Mesendoderm (in vitro differentiated cells): ENCODE data around the gene DOCK10.

Source experiments
- DNase-seq: peaks from one replicate; pipeline ENCODE4 v3.0.0; 2013
- H2AK5ac ChIP-seq: 2 replicates; pipeline ENCODE4 v1.6.1; 2013; ENCODE audit warnings: low read length, inconsistent platforms
- H2BK120ac ChIP-seq: 2 replicates; pipeline ENCODE4 v1.6.1; 2013; ENCODE audit warnings: low read depth, mild to moderate bottlenecking, low read length, moderate library complexity, mixed read lengths
- H2BK15ac ChIP-seq: replicated peaks from 2 replicates; pipeline ENCODE4 v1.6.1; 2013; ENCODE audit warnings: low read depth, mild to moderate bottlenecking, moderate library complexity
- H2BK5ac ChIP-seq: 2 replicates; pipeline ENCODE4 v1.6.1; 2013; ENCODE audit warnings: low read length, inconsistent platforms
- H3K18ac ChIP-seq: 2 replicates; pipeline ENCODE4 v1.6.1; 2013; ENCODE audit warnings: mild to moderate bottlenecking, low read length, mixed read lengths
- H3K23ac ChIP-seq: one replicate; pipeline ENCODE4 v1.6.1; 2013; ENCODE audit warnings: low read length
- H3K27ac ChIP-seq: 2 replicates; pipeline ENCODE4 v1.5.1; 2013; ENCODE audit warnings: low read depth, mild to moderate bottlenecking, inconsistent platforms, low read length, moderate library complexity
- H3K27me3 ChIP-seq: 2 replicates; pipeline ENCODE4 v1.6.1; 2013; ENCODE audit warnings: low read length, control low read depth, mild to moderate bottlenecking, inconsistent platforms; ENCODE audit not compliant: insufficient read depth, poor library complexity
- H3K36me3 ChIP-seq: 2 replicates; pipeline ENCODE4 v1.6.1; 2013; ENCODE audit warnings: low read length, inconsistent platforms; ENCODE audit not compliant: control insufficient read depth, insufficient read depth
- H3K4ac ChIP-seq: one replicate; pipeline ENCODE4 v1.6.1; 2013; ENCODE audit warnings: low read depth, mild to moderate bottlenecking, low read length, moderate library complexity
- H3K4me1 ChIP-seq: 2 replicates; pipeline ENCODE4 v1.6.1; 2013; ENCODE audit warnings: low read depth, low read length, inconsistent platforms; ENCODE audit not compliant: control insufficient read depth
- H3K4me2 ChIP-seq: 2 replicates; pipeline ENCODE4 v1.6.1; 2013; ENCODE audit warnings: low read length
- H3K4me3 ChIP-seq: 2 replicates; pipeline ENCODE4 v1.5.1; 2013; ENCODE audit warnings: mild to moderate bottlenecking, low read length
- H3K56ac ChIP-seq: one replicate; pipeline ENCODE4 v1.6.1; 2013; ENCODE audit warnings: low read length
- H3K79me1 ChIP-seq: 2 replicates; pipeline ENCODE4 v1.6.1; 2013; ENCODE audit warnings: low read length, inconsistent platforms
- H3K79me2 ChIP-seq: 2 replicates; pipeline ENCODE4 v1.6.1; 2013; ENCODE audit warnings: mild to moderate bottlenecking, low read length; ENCODE audit not compliant: control insufficient read depth, insufficient read depth
- H3K9ac ChIP-seq: 2 replicates; pipeline ENCODE4 v1.6.1; 2013; ENCODE audit warnings: low read length, inconsistent platforms
- H4K5ac ChIP-seq: one replicate; pipeline ENCODE4 v1.6.1; 2013; ENCODE audit warnings: low read length
- H4K8ac ChIP-seq: one replicate; pipeline ENCODE4 v1.6.1; 2013; ENCODE audit warnings: low read depth, mild to moderate bottlenecking, control low read depth, low read length, moderate library complexity
- WGBS: extraction: QIAGEN DNeasy Blood & Tissue Kit; methylation state at CpG from one replicate; pipeline ENCODE4 v1.1.7; 2013; ENCODE audit warnings: low lambda C conversion rate, missing lambda C conversion rate; ENCODE audit not compliant: insufficient coverage; ENCODE audit errors: extremely low coverage; 5-methylcytosine and 5-hydroxymethylcytosine counted together

The DOCK10 gene

DNA sequence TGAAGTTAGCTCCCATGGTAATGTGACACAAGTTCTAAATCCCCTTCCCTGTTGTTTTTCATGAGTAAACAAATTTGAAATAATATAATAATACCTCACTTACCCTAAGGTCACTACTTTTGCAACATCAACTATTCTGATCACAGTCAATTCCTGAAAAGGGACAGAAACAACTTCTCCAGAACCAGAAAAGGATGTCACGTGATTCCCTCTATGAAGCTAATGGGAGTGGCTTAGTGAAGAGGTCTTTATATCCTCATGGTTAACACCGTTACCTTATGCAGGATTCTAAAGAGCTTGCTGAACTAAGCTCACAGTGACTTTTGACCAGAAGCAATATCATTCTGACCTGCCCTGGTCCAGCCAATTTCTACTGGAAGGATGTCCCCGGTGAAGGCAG lies 51.6 kb downstream of the DOCK10 start:
- Histone ChIP-seq H3K4ac (no peak overlapping the region), H3K9ac (no peak overlapping the region), H3K36me3 (no peaks in the 10 kb centered on the region), H2BK5ac (no peak overlapping the region), H3K4me3 (no peak overlapping the region), H3K27me3 (no peaks in the 10 kb centered on the region), H2BK15ac (no peak overlapping the region), H2AK5ac (no peak overlapping the region), H4K5ac (no peak overlapping the region), H2BK120ac (no peak overlapping the region), H3K23ac (no peak overlapping the region), H3K4me1 (no peaks in the 10 kb centered on the region), H4K8ac (no peak overlapping the region), H3K27ac (no peak overlapping the region), H3K79me2 (no peaks in the 10 kb centered on the region), H3K56ac (no peak overlapping the region), H3K4me2 (no peak overlapping the region), H3K18ac (no peak overlapping the region), H3K79me1 (no peaks in the 10 kb centered on the region)
- WGBS: no CpG with 5 or more reads among the region's 3 CpGs
- DNase-seq: no peak

DNA sequence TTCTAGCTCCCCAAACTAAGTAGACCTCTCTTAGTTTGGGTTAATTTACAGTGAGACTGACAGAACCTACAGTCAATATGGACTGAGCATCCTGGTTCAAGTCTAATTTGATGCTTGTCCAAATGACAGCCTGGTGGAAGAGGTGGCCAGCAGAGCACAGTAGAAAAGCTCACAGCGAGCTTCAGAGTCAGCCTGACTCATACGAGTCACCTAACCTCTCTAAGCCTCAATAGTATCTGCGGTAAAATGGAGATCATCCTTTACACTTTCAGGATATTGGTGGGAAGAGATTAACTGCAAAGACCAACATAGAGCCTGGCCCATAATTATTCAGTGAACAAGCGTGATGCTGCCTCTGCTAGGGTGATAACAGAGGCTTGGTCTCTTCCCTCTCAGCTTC lies 54.5 kb downstream of the DOCK10 start:
- no CpG with 5 or more reads among the region's 4 CpGs for WGBS
- Histone ChIP-seq H4K5ac (no peak overlapping the region), H3K79me1 (no peaks in the 10 kb centered on the region), H3K56ac (no peak overlapping the region), H3K4me1 (no peaks in the 10 kb centered on the region), H3K23ac (no peak overlapping the region), H3K18ac (no peak overlapping the region), H4K8ac (no peak overlapping the region), H3K4me3 (no peak overlapping the region), H3K27ac (no peak overlapping the region), H3K36me3 (no peaks in the 10 kb centered on the region), H3K79me2 (no peaks in the 10 kb centered on the region), H3K9ac (no peak overlapping the region), H3K4ac (no peak overlapping the region), H3K27me3 (no peaks in the 10 kb centered on the region), H2BK15ac (no peak overlapping the region), H2BK5ac (no peak overlapping the region), H2BK120ac (no peak overlapping the region), H3K4me2 (no peak overlapping the region), H2AK5ac (no peak overlapping the region)
- DNase-seq: peak; percentile 23

DNA sequence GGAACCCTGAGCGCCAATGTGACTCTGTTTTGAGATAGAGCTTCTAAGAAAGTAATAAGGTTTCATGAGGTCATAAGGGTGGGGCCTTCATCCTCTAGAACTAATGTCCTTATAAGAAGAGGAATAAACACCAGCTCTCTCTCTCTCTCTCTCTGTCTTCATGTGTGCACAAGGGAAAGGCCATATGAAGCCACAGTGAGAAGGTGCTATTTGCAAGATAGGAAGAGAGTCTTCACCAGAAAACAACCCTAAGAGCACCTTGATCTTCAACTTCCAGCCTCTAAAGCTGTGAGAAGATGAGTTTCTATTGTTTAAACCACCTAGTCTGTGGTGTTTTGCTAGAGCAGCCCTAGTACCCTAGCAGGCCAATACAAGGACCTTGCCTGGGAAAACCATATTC lies 55.8 kb downstream of the DOCK10 start:
- H3K79me1 ChIP-seq: no peaks in the 10 kb centered on the region
- no peaks in the 10 kb centered on the region for H3K36me3 ChIP-seq
- no peak overlapping the region for H3K18ac ChIP-seq
- no peak overlapping the region for H3K56ac ChIP-seq
- no peaks in the 10 kb centered on the region for H3K79me2 ChIP-seq
- no peak overlapping the region for H2BK5ac ChIP-seq
- DNase-seq: no peak
- H3K9ac ChIP-seq: no peak overlapping the region
- no peak overlapping the region for H4K8ac ChIP-seq
- H3K4ac ChIP-seq: no peak overlapping the region
- H3K4me1 ChIP-seq: no peaks in the 10 kb centered on the region
- no peak overlapping the region for H3K23ac ChIP-seq
- no peak overlapping the region for H2BK15ac ChIP-seq
- no peak overlapping the region for H3K4me2 ChIP-seq
- no peak overlapping the region for H2BK120ac ChIP-seq
- H2AK5ac ChIP-seq: no peak overlapping the region
- H3K27ac ChIP-seq: no peak overlapping the region
- H3K4me3 ChIP-seq: no peak overlapping the region
- WGBS: no CpG with 5 or more reads among the region's 1 CpG
- no peaks in the 10 kb centered on the region for H3K27me3 ChIP-seq
- no peak overlapping the region for H4K5ac ChIP-seq

DNA sequence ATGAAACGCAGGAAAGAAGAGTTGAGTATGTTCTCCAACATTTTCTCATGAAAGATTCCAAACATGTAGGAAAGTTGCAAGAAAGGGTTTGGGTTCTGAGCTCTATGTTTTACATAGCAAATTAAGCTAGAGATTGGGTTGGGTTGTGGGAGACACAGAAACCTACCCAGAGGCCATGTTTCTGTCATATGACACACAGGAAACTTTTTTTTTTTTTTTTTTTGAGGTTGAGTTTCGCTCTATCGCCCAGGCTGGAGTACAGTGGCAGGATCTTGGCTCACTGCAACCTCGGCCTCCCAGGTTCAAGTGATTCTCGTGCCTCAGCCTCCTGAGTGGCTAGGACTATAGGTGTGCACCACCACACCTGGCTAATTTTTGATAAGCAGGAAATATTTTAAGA lies 57.6 kb downstream of the DOCK10 start:
- no peak overlapping the region for H3K4me2 ChIP-seq
- no peaks in the 10 kb centered on the region for H3K36me3 ChIP-seq
- no peak overlapping the region for H2AK5ac ChIP-seq
- no peak overlapping the region for H2BK120ac ChIP-seq
- no CpG with 5 or more reads among the region's 5 CpGs for WGBS
- no peaks in the 10 kb centered on the region for H3K79me2 ChIP-seq
- no peak overlapping the region for H4K5ac ChIP-seq
- H3K9ac ChIP-seq: no peak overlapping the region
- no peak overlapping the region for H3K18ac ChIP-seq
- no peak overlapping the region for H3K4ac ChIP-seq
- no peaks in the 10 kb centered on the region for H3K4me1 ChIP-seq
- no peak overlapping the region for H4K8ac ChIP-seq
- H3K4me3 ChIP-seq: no peak overlapping the region
- H2BK15ac ChIP-seq: no peak overlapping the region
- H3K27ac ChIP-seq: no peak overlapping the region
- no peaks in the 10 kb centered on the region for H3K79me1 ChIP-seq
- no peak for DNase-seq
- H3K23ac ChIP-seq: no peak overlapping the region
- no peak overlapping the region for H2BK5ac ChIP-seq
- H3K27me3 ChIP-seq: no peaks in the 10 kb centered on the region
- no peak overlapping the region for H3K56ac ChIP-seq

DNA sequence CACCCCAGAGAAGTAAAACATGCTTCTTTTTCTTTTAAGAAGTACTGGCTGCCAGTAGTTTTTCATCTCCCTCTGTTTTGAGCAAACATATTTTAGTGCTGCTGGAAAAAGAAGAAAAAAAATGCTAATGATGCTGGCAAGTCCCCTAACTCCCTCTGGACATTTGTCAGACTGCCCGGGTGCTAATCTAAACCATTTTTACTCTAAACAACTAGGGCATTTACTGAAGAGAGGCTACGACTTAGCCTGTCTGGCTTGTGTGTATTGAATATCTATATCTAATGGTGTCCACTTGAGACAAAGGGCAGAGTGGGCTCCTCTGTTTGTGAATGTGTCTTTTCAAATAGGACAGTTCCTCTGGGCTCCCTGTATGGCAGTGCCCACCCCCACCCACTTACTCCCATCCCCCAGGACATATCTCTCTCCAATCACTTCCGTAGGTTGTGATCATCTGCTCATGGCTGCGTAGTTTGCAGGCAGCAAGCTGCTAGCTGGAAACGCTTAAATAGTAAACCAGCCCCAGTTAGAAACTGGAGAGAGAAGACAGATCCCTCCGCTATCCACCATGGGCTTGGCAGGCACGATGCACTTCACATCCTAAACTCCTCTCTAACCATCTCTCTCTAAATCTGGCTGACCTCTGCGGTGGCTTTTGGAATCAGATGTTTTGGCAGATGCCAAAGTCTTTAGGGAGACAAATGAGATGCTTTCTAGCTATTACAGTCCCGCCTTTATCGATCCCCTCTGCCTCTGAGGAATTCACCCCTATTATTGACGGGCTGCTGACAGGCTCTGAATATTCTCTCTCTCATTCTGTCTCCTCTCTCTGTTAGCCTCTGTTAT lies 58.3 kb downstream of the DOCK10 start:
- Histone ChIP-seq H3K27me3 (no peaks in the 10 kb centered on the region), H3K18ac (no peak overlapping the region), H2AK5ac (no peak overlapping the region), H3K4me2 (no peak overlapping the region), H3K27ac (no peak overlapping the region), H3K79me2 (no peaks in the 10 kb centered on the region), H2BK15ac (no peak overlapping the region), H3K4me3 (no peak overlapping the region), H4K5ac (no peak overlapping the region), H3K4ac (no peak overlapping the region), H3K9ac (no peak overlapping the region), H3K36me3 (no peaks in the 10 kb centered on the region), H4K8ac (peak overlapping the region; percentile 40), H2BK120ac (no peak overlapping the region), H3K4me1 (no peaks in the 10 kb centered on the region), H3K79me1 (no peaks in the 10 kb centered on the region), H2BK5ac (no peak overlapping the region), H3K56ac (no peak overlapping the region), H3K23ac (no peak overlapping the region)
- no peak for DNase-seq
- no CpG with 5 or more reads among the region's 11 CpGs for WGBS
